ENCODE data around the gene PHACTR3. TPM values are rescaled to one million over a fixed set of nuclear protein-coding genes. Genes with fewer than 3 reads are reported as not detected.

Gene PHACTR3
- total RNA-seq, 1 donor from 2014 or later = 22.3 TPM

DNA sequence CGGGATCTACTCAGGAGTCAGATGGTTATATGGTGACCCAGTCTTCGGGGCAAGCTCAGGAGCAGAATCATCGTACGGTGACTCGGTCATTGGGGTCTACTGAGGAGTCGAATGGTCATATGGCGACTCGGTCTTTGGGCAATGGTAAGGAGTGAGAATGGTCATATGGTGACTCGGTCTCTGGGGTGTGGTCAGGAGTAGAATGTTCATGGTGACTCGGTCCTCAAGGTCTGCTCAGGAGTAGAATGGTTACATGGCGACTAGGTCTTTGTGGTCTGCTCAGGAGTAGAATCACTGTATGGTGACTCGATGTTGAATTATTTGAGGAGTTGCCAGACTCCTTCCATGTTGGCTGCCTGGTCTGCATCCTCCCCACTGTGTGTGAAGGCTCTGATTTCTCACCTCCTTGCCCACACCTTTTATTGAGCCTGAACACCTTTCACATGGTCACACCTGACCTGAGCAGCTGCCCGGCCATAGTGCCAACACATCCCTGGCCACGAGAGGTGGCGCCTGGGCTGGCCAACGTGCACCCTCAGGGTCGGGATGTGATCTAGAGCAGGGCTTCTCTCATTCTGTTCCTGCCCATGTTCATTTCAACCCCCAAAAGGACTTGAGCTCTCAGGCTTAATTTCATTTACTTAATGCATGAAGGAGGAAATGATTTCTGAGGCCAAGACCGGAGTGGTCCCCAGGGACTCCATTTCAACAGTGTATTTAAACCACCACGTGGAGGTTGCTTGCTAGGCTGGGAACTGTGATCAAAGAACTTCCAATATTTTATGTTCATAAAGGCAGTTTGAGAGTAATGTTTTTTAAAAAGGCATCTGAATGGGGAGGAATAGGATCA lies 119.5 kb downstream of the PHACTR3 start:
- Mint-ChIP-seq H3K4me1 (no peaks in the 10 kb centered on the region), H3K4me3 (no peak overlapping the region), H3K9me3 (no peaks in the 10 kb centered on the region), H3K27ac (ENCODE audit: unreplicated experiment) (no peak overlapping the region), H3K36me3 (ENCODE audit: low read depth) (no peaks in the 10 kb centered on the region), H3K27me3 (ENCODE audit: low read depth) (peaks cover 29% of the 10 kb centered on the region)
- TF ChIP-seq, protein P1, sequence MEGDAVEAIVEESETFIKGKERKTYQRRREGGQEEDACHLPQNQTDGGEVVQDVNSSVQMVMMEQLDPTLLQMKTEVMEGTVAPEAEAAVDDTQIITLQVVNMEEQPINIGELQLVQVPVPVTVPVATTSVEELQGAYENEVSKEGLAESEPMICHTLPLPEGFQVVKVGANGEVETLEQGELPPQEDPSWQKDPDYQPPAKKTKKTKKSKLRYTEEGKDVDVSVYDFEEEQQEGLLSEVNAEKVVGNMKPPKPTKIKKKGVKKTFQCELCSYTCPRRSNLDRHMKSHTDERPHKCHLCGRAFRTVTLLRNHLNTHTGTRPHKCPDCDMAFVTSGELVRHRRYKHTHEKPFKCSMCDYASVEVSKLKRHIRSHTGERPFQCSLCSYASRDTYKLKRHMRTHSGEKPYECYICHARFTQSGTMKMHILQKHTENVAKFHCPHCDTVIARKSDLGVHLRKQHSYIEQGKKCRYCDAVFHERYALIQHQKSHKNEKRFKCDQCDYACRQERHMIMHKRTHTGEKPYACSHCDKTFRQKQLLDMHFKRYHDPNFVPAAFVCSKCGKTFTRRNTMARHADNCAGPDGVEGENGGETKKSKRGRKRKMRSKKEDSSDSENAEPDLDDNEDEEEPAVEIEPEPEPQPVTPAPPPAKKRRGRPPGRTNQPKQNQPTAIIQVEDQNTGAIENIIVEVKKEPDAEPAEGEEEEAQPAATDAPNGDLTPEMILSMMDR (conservative IDR thresholded peaks at IDR 0.05) = no peak
- DNase-seq (ENCODE audit: low read depth, low spot score) = no peak

DNA sequence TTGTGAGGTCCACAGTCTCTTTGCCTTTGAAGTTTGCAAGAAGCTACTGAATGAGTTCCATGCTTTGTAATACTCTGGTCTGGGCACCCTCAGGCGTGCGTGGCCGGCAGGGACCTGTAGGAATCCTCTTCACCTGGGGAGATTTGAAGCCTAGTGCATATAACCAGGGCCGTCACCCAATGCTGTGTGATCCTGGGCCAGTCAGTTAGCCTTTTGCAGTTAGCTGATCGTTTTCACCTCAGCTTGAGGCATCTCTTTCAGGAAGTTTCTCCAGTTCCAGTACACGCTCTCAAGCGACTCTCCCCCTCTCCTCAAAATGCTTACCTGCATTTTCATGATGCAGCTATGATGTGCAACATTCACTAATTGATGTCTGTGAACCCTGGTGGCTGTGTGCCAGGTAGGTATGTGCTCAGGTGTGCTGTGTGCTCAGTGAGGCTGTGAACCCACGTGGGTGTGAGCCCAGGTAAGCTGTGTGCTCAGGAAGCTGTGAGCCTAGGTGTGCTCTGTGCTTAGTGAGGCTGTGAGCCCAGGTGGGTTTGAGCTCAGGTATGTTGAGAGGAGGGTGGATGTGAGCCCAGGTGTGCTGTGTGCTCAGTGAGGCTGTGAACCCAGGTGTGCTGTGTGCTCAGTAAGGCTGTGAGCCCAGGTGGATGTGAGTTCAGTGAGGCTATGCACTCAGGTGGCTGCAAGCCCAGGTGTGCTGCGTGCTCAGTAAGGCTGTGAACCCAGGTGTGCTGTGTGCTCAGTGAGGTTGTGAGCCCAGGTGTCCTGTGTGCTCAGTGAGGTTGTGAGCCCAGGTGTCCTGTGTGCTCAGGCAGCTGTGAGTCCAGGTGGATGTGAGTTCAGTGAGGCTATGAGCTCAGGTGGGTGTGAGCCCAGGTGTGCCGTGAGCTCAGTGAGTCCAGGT lies 120.4 kb downstream of the PHACTR3 start:
- H3K27me3 Mint-ChIP-seq (ENCODE audit: low read depth) = peaks cover 30% of the 10 kb centered on the region
- H3K27ac Mint-ChIP-seq (ENCODE audit: unreplicated experiment) = no peak overlapping the region
- no peak overlapping the region for H3K4me3 Mint-ChIP-seq
- no peaks in the 10 kb centered on the region for H3K4me1 Mint-ChIP-seq
- H3K9me3 Mint-ChIP-seq = no peaks in the 10 kb centered on the region
- TF ChIP-seq, protein P1 (conservative IDR thresholded peaks at IDR 0.05) = no peak
- DNase-seq (ENCODE audit: low read depth, low spot score) = no peak
- no peaks in the 10 kb centered on the region for H3K36me3 Mint-ChIP-seq (ENCODE audit: low read depth)

DNA sequence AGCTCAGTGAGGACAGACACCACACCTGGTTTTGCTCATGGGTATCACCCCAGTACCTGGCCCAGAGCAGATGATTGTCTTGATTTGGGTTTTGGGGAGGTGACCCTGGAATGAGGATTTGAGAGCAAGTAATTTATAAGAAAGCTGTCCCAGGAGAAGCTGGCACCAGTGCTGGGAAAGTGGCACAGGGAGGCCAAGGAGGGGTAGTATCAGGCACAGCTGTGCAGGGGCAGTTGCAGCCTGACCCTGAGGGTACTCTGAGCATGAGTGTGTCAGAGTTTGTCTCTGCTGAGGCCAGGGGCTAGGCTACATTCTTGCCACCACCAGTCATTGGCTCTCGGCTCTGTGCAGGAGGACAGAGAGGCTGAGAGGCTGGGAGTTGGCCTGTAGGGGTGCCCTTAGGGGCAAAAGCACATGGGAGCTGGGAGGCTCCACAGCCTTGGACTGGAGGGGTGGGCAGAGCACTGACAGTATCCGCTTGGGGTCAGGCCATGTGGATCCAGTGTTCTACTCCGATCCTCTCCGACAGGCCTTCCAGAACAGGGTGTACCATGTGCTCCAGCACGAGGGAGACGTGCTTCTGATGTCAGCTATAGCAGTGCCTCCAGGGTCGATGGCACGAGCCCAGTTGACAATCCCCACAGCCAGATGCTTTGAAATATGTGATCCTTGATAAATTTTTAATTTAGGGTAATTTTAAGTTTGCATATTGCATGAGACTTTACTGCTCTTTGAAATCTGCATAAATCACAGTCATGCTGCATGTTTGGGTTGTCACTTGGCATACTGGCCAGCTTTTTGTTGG lies 121.3 kb downstream of the PHACTR3 start:
- no peak for DNase-seq (ENCODE audit: low read depth, low spot score)
- Mint-ChIP-seq H3K4me1 (no peaks in the 10 kb centered on the region), H3K9me3 (no peaks in the 10 kb centered on the region), H3K27me3 (ENCODE audit: low read depth) (peaks cover 39% of the 10 kb centered on the region), H3K4me3 (no peak overlapping the region), H3K27ac (ENCODE audit: unreplicated experiment) (no peak overlapping the region), H3K36me3 (ENCODE audit: low read depth) (no peaks in the 10 kb centered on the region)
- TF ChIP-seq, protein P1 (conservative IDR thresholded peaks at IDR 0.05) = no peak

DNA sequence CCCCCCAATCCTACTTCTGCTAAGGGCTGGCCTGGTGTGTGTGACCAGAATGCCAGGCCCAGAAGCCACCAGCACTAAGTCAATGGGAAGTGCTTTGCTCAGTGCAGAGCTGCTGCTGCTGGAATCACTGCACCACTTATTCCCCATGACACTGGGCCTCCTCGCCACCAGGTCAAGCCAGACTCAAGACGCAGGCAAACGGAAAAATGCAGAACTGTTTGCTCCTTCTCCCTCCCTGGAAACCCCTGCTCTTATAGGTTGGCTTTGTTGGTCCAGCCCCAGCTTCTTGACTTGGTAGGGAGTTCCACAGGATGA lies 121.9 kb downstream of the PHACTR3 start:
- no peak for DNase-seq (ENCODE audit: low read depth, low spot score)
- no peaks in the 10 kb centered on the region for H3K4me1 Mint-ChIP-seq
- peaks cover 39% of the 10 kb centered on the region for H3K27me3 Mint-ChIP-seq (ENCODE audit: low read depth)
- no peaks in the 10 kb centered on the region for H3K36me3 Mint-ChIP-seq (ENCODE audit: low read depth)
- TF ChIP-seq, protein P1 (conservative IDR thresholded peaks at IDR 0.05) = no peak
- no peak overlapping the region for H3K4me3 Mint-ChIP-seq
- H3K9me3 Mint-ChIP-seq = no peaks in the 10 kb centered on the region
- H3K27ac Mint-ChIP-seq (ENCODE audit: unreplicated experiment) = no peak overlapping the region

DNA sequence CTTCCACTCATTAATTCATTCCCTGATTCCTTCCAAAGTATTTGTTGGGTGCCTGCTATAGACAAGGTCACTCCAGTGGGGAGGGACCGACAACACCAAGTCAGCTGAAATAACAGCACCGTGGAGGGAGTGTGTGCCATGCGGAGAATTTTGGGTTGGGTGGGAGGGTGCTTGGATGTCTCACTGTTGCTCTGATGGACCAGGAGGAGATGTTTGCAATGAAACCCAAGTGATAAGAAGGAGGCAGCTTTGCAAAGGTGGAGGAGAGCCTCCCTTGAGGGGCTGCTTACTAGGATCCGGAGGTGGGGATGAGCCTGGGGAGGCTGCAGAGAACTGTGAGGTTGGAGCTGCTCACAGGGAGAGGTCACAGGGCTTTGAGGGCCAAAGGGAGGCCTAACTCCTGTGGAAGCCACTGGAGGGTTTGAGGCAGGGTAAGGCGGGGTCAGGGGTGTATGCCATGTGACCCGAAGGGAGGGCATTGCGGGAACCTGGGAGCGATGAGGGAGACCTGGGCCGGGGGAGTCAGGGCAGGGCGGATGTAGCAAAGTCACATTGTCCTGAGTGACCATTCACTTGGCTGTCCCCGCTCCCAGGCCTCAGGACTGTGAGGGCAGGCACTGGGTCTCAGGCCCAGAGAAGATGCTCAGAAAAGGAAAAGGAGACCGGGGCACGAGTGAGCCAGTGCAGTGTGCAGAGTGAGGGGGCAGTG lies 124.5 kb downstream of the PHACTR3 start:
- Mint-ChIP-seq H3K36me3 (ENCODE audit: low read depth) (no peaks in the 10 kb centered on the region), H3K4me3 (no peak overlapping the region), H3K9me3 (no peaks in the 10 kb centered on the region), H3K27me3 (ENCODE audit: low read depth) (peaks cover 28% of the 10 kb centered on the region), H3K4me1 (no peaks in the 10 kb centered on the region), H3K27ac (ENCODE audit: unreplicated experiment) (no peak overlapping the region)
- TF ChIP-seq, protein P1 (conservative IDR thresholded peaks at IDR 0.05) = no peak
- no peak for DNase-seq (ENCODE audit: low read depth, low spot score)
